Endodermal cell (in vitro differentiated cells): ENCODE measurements around the gene INPP5F. TPM values are rescaled to one million over a fixed set of nuclear protein-coding genes. Genes with fewer than 3 reads are reported as not detected.

Source experiments
- DNase-seq: peaks from one replicate; pipeline ENCODE4 v3.0.0-alpha.2; 2017
- H3K27ac ChIP-seq: 2 replicates; pipeline ENCODE4 v1.5.1; 2013; ENCODE audit warnings: mild to moderate bottlenecking, low read depth, low read length, moderate library complexity
- H3K27me3 ChIP-seq: 2 replicates; pipeline ENCODE4 v1.6.1; 2013; ENCODE audit warnings: mild to moderate bottlenecking, low read length, moderate library complexity; ENCODE audit not compliant: insufficient read depth, control insufficient read depth, poor library complexity, severe bottlenecking
- H3K36me3 ChIP-seq: 2 replicates; pipeline ENCODE4 v1.7.0; 2013; ENCODE audit warnings: mild to moderate bottlenecking, low read length, moderate library complexity; ENCODE audit not compliant: control insufficient read depth, insufficient read depth
- H3K4me1 ChIP-seq: one replicate; pipeline ENCODE4 v1.7.0; 2013; ENCODE audit warnings: low read length; ENCODE audit not compliant: control insufficient read depth, insufficient read depth
- H3K4me3 ChIP-seq: 2 replicates; pipeline ENCODE4 v1.5.1; 2013; ENCODE audit warnings: mild to moderate bottlenecking, low read length, moderate library complexity
- H3K9ac ChIP-seq: 2 replicates; pipeline ENCODE4 v1.6.1; 2013; ENCODE audit warnings: mild to moderate bottlenecking, low read length, moderate library complexity; ENCODE audit not compliant: poor library complexity, severe bottlenecking; ENCODE audit errors: extremely low read depth
- H3K9me3 ChIP-seq: 2 replicates; pipeline ENCODE4 v1.6.1; 2013; ENCODE audit warnings: mild to moderate bottlenecking, low read length, moderate library complexity; ENCODE audit not compliant: control insufficient read depth
- H3K27ac Mint-ChIP-seq: 2 replicates; pipeline ENCODE4 v1.8.0; 2020; ENCODE audit warnings: mixed read lengths
- H3K27me3 Mint-ChIP-seq: 2 replicates; pipeline ENCODE4 v1.8.0; 2021; ENCODE audit warnings: mild to moderate bottlenecking, mixed read lengths; ENCODE audit not compliant: insufficient read depth
- H3K36me3 Mint-ChIP-seq: 2 replicates; pipeline ENCODE4 v1.8.0; 2020; ENCODE audit warnings: low read depth, mixed read lengths
- H3K4me1 Mint-ChIP-seq: 2 replicates; pipeline ENCODE4 v1.8.0; 2020; ENCODE audit warnings: mixed read lengths
- H3K4me3 Mint-ChIP-seq: 2 replicates; pipeline ENCODE4 v1.8.0; 2020; ENCODE audit warnings: mild to moderate bottlenecking, moderate library complexity, mixed read lengths
- H3K9me3 Mint-ChIP-seq: 2 replicates; pipeline ENCODE4 v1.8.0; 2020; ENCODE audit warnings: mild to moderate bottlenecking, mixed read lengths
- CTCF ChIP-seq: fragments of 200-600 bp; sonication (generic); conservative IDR thresholded peaks from 2 replicates; pipeline ENCODE4 v1.5.0; 2021; ENCODE audit warnings: antibody characterized with exemption, mild to moderate bottlenecking
- WGBS, 2 experiments: methylation state at CpG; one replicate each; pipeline versions ENCODE4 v1.1.5 to v1.1.7; 2013; ENCODE audit warnings: missing lambda C conversion rate in 2 of 2, mixed read lengths in 1 of 2; ENCODE audit not compliant: insufficient coverage in 1 of 2, insufficient read length in 1 of 2; 5-methylcytosine and 5-hydroxymethylcytosine counted together
- total RNA-seq, 2 donors: library from RNA; stranded (reverse); fragmentation: NEBNext Ultra II Directional in 1 of 2; extraction: Animal tissue kit (Norgen Biotek cat#: 25700) in 1 of 2; gene quantifications; 2 replicates in 1 of 2; 3 replicates in 1 of 2; pipeline ENCODE4 v1.2.1, GENCODE V29; 2021

INPP5F gene
- total RNA-seq, 2 donors from 2014 or later = 74.4 to 75.6 TPM

DNA sequence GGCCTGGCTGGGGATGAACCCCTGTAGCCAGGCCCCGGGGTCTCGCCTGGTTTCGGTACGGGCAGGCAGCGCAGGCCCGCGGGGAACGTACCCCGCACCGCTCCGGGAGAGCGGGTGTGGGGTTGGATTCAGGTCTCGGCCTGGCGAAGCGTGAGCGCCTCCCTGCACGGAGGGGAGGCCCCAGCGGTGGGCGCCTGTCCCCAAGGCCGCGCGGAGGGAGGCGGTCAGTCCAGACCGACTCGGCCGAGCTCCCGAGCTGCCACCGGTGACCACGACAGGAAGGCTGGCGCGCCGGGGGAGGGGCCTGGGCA lies 378 bp upstream of the INPP5F start:
- Histone ChIP-seq H3K27ac (peak overlapping the region; percentile 78), H3K9me3 (peaks cover 7% of the 10 kb centered on the region), H3K9ac (peak overlapping the region; percentile 63), H3K27me3 (no peaks in the 10 kb centered on the region), H3K4me3 (peak overlapping the region; percentile 78), H3K36me3 (peaks cover 2% of the 10 kb centered on the region), H3K4me1 (peaks cover 18% of the 10 kb centered on the region)
- H3K27ac Mint-ChIP-seq = peak overlapping the region; percentile 35
- peak overlapping the region; percentile 66 for H3K4me3 Mint-ChIP-seq
- DNase-seq = no peak
- TF ChIP-seq CTCF = no peak
- peaks cover 6% of the 10 kb centered on the region for H3K36me3 Mint-ChIP-seq
- H3K4me1 Mint-ChIP-seq = peaks cover 28% of the 10 kb centered on the region
- H3K9me3 Mint-ChIP-seq = peaks cover 13% of the 10 kb centered on the region
- 4 to 9% methylated on average over 6 to 32 of the region's 32 CpGs for WGBS, 2 experiments
- H3K27me3 Mint-ChIP-seq = peaks cover 7% of the 10 kb centered on the region

DNA sequence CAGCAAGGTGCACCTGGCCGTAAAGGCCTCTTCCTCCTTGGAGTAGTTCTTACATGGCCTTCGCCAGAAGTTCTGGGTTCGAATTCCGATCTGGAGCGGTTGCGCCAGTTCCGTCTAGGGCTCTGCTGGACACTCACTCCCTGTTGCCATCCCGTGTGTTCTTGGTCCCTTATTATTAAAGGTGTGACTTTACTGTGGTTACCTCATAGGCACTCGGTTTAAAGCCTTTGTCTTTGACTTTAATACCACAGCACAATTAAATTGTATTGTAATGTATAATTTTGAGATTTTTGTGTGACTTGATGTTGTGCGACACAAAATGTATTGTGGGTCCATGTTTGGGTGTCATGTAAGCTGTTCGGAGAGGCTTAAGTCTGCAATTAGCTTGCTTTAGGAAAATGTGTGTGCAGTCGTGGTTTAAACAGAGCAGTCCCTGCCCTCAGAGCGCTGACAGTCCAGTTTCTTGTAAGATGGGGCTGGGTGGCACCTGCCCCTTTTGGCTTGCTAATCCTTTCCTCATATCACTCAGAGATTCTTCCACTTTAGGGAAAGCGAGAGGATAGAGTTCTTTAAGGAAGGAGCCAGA lies 919 bp downstream of the INPP5F start:
- H3K9ac ChIP-seq = peak overlapping the region; percentile 39
- H3K9me3 ChIP-seq = no peaks in the 10 kb centered on the region
- no peaks in the 10 kb centered on the region for H3K27me3 ChIP-seq
- H3K4me1 ChIP-seq = peaks cover 18% of the 10 kb centered on the region
- peak overlapping the region; percentile 90 for H3K4me3 ChIP-seq
- peak overlapping the region; percentile 83 for H3K27ac ChIP-seq
- H3K27me3 Mint-ChIP-seq = peaks cover 7% of the 10 kb centered on the region
- WGBS, 2 experiments = 56 to 100% methylated on average over 1 to 13 of the region's 14 CpGs
- peaks cover 2% of the 10 kb centered on the region for H3K9me3 Mint-ChIP-seq
- H3K36me3 ChIP-seq = peaks cover 6% of the 10 kb centered on the region
- H3K4me1 Mint-ChIP-seq = peaks cover 28% of the 10 kb centered on the region
- peaks cover 3% of the 10 kb centered on the region for H3K36me3 Mint-ChIP-seq
- TF ChIP-seq CTCF = no peak
- no peak for DNase-seq
- H3K27ac Mint-ChIP-seq = no peak overlapping the region
- peak overlapping the region; percentile 66 for H3K4me3 Mint-ChIP-seq

DNA sequence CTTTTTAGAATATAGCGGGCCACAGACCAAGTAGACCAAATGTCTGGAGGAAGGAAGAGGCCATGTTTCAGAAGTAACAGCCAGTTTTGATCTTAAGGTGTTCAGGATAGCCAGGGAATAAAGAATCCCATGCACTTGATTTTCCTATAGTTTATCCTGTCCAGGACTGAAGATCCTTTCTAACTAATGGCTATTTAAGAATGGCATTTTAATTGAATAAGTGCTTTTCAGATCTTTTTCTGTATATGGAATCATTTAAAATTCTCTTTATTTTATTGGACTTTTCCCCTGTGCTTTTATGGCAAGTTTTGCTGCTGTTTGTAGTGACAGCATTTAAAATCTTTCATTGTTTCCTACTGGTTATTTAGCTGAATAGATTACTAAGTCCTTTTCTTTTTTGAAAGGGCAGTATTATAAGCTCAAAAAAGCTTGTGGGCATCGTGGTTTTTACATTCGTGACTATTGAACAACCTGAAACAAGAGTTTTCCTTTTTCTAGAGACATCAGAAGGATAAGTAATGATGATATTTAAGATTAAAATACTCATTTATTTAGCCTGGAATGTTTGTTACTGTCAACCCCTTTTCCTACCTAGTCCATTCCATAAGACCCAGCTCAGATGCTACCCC lies 2.4 kb downstream of the INPP5F start:
- H3K36me3 ChIP-seq = peaks cover 6% of the 10 kb centered on the region
- WGBS, 2 experiments = 90 to 96% methylated on average over 1 to 3 of the region's 3 CpGs
- peaks cover 17% of the 10 kb centered on the region for H3K4me1 ChIP-seq
- Mint-ChIP-seq H3K36me3 (peaks cover 3% of the 10 kb centered on the region), H3K27ac (no peak overlapping the region), H3K27me3 (peaks cover 7% of the 10 kb centered on the region), H3K4me3 (no peak overlapping the region), H3K9me3 (no peaks in the 10 kb centered on the region), H3K4me1 (peaks cover 28% of the 10 kb centered on the region)
- peak overlapping the region; percentile 90 for H3K4me3 ChIP-seq
- no peak for TF ChIP-seq CTCF
- no peak for DNase-seq
- no peak overlapping the region for H3K27ac ChIP-seq
- no peak overlapping the region for H3K9ac ChIP-seq
- no peaks in the 10 kb centered on the region for H3K27me3 ChIP-seq
- no peaks in the 10 kb centered on the region for H3K9me3 ChIP-seq
